H1 (cell line): ENCODE results near the gene SMARCB1. TPM values are rescaled to one million over a fixed set of nuclear protein-coding genes. Genes with fewer than 3 reads are reported as not detected.
A peak's percentile ranks its signal among the peaks of the same experiment; 100 is the strongest.

ENCODE experiments used
- CTCF ChIA-PET: fragments of 300-600 bp; sonication (Branson Sonifier 250); formaldehyde crosslinking; loops from one replicate; lab custom pipeline; 2021; ENCODE audit not compliant: partially characterized antibody; lab: Charles Lee
- POLR2A ChIA-PET: fragments of 300-600 bp; sonication (Branson Sonifier 250); formaldehyde crosslinking; loops from one replicate; lab custom pipeline; 2021; ENCODE audit warnings: inconsistent platforms; ENCODE audit not compliant: partially characterized antibody; lab: Charles Lee
- DNase-seq, 2 experiments: peaks; one replicate each; pipeline versions ENCODE4 v3.0.0 to v3.0.0-alpha.2; 2010 to 2022; ENCODE audit warnings: low spot score in 2 of 2, low read depth in 1 of 2, mixed read lengths in 1 of 2
- FAIRE-seq: peaks from 2 replicates; lab custom pipeline; 2011; peaks lifted over from hg19 to GRCh38; lab: Jason Lieb, UNC
- H2AFZ ChIP-seq: 2 replicates; pipeline ENCODE4 v1.8.1; 2012; ENCODE audit warnings: low read length, inconsistent platforms
- H2AK5ac ChIP-seq: 2 replicates; pipeline ENCODE4 v1.6.1; 2013; ENCODE audit warnings: low read depth, low read length
- H2BK120ac ChIP-seq: replicated peaks from 2 replicates; pipeline ENCODE3; 2013; ENCODE audit warnings: low read depth, low read length, inconsistent platforms
- H2BK12ac ChIP-seq: 2 replicates; pipeline ENCODE4 v1.6.1; 2013; ENCODE audit warnings: low read depth, low read length
- H2BK15ac ChIP-seq: 2 replicates; pipeline ENCODE4 v1.6.1; 2013; ENCODE audit warnings: low read length
- H2BK20ac ChIP-seq: 2 replicates; pipeline ENCODE4 v1.6.1; 2013; ENCODE audit warnings: low read length
- H2BK5ac ChIP-seq: 2 replicates; pipeline ENCODE4 v1.6.1; 2013; ENCODE audit warnings: low read depth, low read length
- H3K14ac ChIP-seq: 2 replicates; pipeline ENCODE4 v1.6.1; 2013; ENCODE audit warnings: inconsistent platforms; ENCODE audit not compliant: insufficient read length
- H3K18ac ChIP-seq: 2 replicates; pipeline ENCODE4 v1.6.1; 2013; ENCODE audit warnings: low read length; ENCODE audit errors: extremely low read depth
- H3K23ac ChIP-seq: 2 replicates; pipeline ENCODE4 v1.6.1; 2013; ENCODE audit warnings: inconsistent platforms; ENCODE audit not compliant: insufficient read length
- H3K23me2 ChIP-seq: 2 replicates; pipeline ENCODE4 v1.6.1; 2013; ENCODE audit warnings: low read depth, low read length
- H3K27ac ChIP-seq: 2 replicates; pipeline ENCODE4 v1.6.1; 2011; ENCODE audit warnings: low read depth, low read length, inconsistent platforms
- H3K27me3 ChIP-seq, 4 experiments: replicated peaks in 1 of 4; 1 replicate in 1 of 4; 2 replicates in 3 of 4; pipeline versions ENCODE4 v1.6.1 to v1.8.1; 2011 to 2013; ENCODE audit warnings: low read length in 3 of 4, mild to moderate bottlenecking in 3 of 4, inconsistent platforms in 2 of 4, mixed read lengths in 2 of 4, moderate library complexity in 1 of 4; ENCODE audit not compliant: control insufficient read depth in 3 of 4, insufficient read depth in 3 of 4; ENCODE audit errors: extremely low read depth in 1 of 4
- H3K36me3 ChIP-seq, 4 experiments: 2 replicates each; pipeline versions ENCODE4 v1.6.1 to v1.8.1; 2011 to 2013; ENCODE audit warnings: mild to moderate bottlenecking in 4 of 4, low read length in 3 of 4, moderate library complexity in 2 of 4, control low read depth in 1 of 4, inconsistent platforms in 1 of 4; ENCODE audit not compliant: insufficient read depth in 4 of 4, control insufficient read depth in 2 of 4
- H3K4ac ChIP-seq: replicated peaks from 2 replicates; pipeline ENCODE3; 2013; ENCODE audit warnings: low read length, low read depth, mixed read lengths, inconsistent platforms; ENCODE audit not compliant: insufficient read length
- H3K4me1 ChIP-seq, 4 experiments: replicated peaks in 1 of 4; 1 replicate in 1 of 4; 2 replicates in 3 of 4; pipeline versions ENCODE4 v1.6.1 to v1.8.1; 2011 to 2013; ENCODE audit warnings: low read length in 3 of 4, inconsistent platforms in 2 of 4, mixed read lengths in 1 of 4; ENCODE audit not compliant: insufficient read depth in 4 of 4, control insufficient read depth in 3 of 4
- H3K4me2 ChIP-seq, 2 experiments: 2 replicates each; pipeline versions ENCODE4 v1.6.1 to v1.8.1; 2011 to 2013; ENCODE audit warnings: low read depth in 2 of 2, low read length in 2 of 2, control low read depth in 1 of 2, inconsistent platforms in 1 of 2, mild to moderate bottlenecking in 1 of 2; ENCODE audit not compliant: insufficient read depth in 1 of 2
- H3K4me3 ChIP-seq, 4 experiments: fragments of 200-600, 300-600 bp in 1 of 4; sonication (generic), shearing (Covaris generic), sonication (Bioruptor Twin) in 1 of 4; 2 replicates each; pipeline versions ENCODE4 v1.5.1 to v1.8.1; 2011 to 2016; ENCODE audit warnings: low read length in 4 of 4, low read depth in 3 of 4, control low read depth in 2 of 4, inconsistent platforms in 2 of 4, mild to moderate bottlenecking in 2 of 4, mixed read lengths in 1 of 4, moderate library complexity in 1 of 4; ENCODE audit not compliant: insufficient read depth in 2 of 4; ENCODE audit errors: extremely low read depth in 1 of 4
- H3K56ac ChIP-seq: replicated peaks from 2 replicates; pipeline ENCODE3; 2013; ENCODE audit warnings: low read depth, mild to moderate bottlenecking, mixed read lengths, low read length, inconsistent platforms; ENCODE audit not compliant: insufficient read length
- H3K79me1 ChIP-seq: 2 replicates; pipeline ENCODE4 v1.6.1; 2013; ENCODE audit warnings: low read depth, low read length, control low read depth
- H3K79me2 ChIP-seq, 2 experiments: 2 replicates each; pipeline versions ENCODE4 v1.6.1 to v1.8.1; 2012 to 2013; ENCODE audit warnings: low read length in 2 of 2, mild to moderate bottlenecking in 2 of 2, inconsistent platforms in 1 of 2; ENCODE audit not compliant: insufficient read depth in 2 of 2, control insufficient read depth in 1 of 2
- H3K9ac ChIP-seq, 4 experiments: replicated peaks in 1 of 4; 1 replicate in 1 of 4; 2 replicates in 3 of 4; pipeline versions ENCODE4 v1.6.1 to v1.8.1; 2011 to 2013; ENCODE audit warnings: low read depth in 3 of 4, low read length in 3 of 4, control low read depth in 2 of 4, mild to moderate bottlenecking in 2 of 4, moderate library complexity in 2 of 4, inconsistent platforms in 1 of 4; ENCODE audit errors: extremely low read depth in 1 of 4
- H3K9me3 ChIP-seq, 2 experiments: 2 replicates each; pipeline versions ENCODE4 v1.6.1 to v1.8.1; 2012 to 2013; ENCODE audit warnings: mild to moderate bottlenecking in 2 of 2, moderate library complexity in 2 of 2, control low read depth in 1 of 2, inconsistent platforms in 1 of 2, low read depth in 1 of 2, low read length in 1 of 2, mixed read lengths in 1 of 2; ENCODE audit not compliant: insufficient read depth in 2 of 2
- H4K20me1 ChIP-seq, 2 experiments: replicated peaks in 1 of 2; 2 replicates each; pipeline versions ENCODE3 to v1.8.1; 2011 to 2013; ENCODE audit warnings: inconsistent platforms in 2 of 2, low read length in 2 of 2, mild to moderate bottlenecking in 1 of 2; ENCODE audit not compliant: insufficient read depth in 2 of 2, control insufficient read depth in 1 of 2
- H4K5ac ChIP-seq: 2 replicates; pipeline ENCODE4 v1.6.1; 2013; ENCODE audit warnings: low read length, low read depth, mixed read lengths, inconsistent platforms; ENCODE audit not compliant: insufficient read length
- H4K8ac ChIP-seq: 2 replicates; pipeline ENCODE4 v1.8.0; 2013; ENCODE audit warnings: mild to moderate bottlenecking, moderate library complexity, low read length, inconsistent platforms; ENCODE audit not compliant: insufficient read depth; ENCODE audit errors: extremely low read depth
- H4K91ac ChIP-seq: replicated peaks from 2 replicates; pipeline ENCODE3; 2013; ENCODE audit warnings: low read length, mixed read lengths, inconsistent platforms; ENCODE audit not compliant: insufficient read length
- EGR1 ChIP-seq: IDR thresholded peaks from 2 replicates; pipeline ENCODE4 v1.6.1; 2011; ENCODE audit warnings: low read depth, low read length, borderline replicate concordance
- RAD21 ChIP-seq, 2 experiments: IDR thresholded peaks in 1 of 2; conservative IDR thresholded peaks in 1 of 2; 2 replicates each; pipeline ENCODE4 v1.6.1; 2011; ENCODE audit warnings: low read depth in 2 of 2, low read length in 2 of 2, improper control_type of control experiment in 1 of 2, inconsistent platforms in 1 of 2, mild to moderate bottlenecking in 1 of 2, moderate library complexity in 1 of 2
- WGBS, 2 experiments: shearing (Covaris generic) in 1 of 2; methylation state at CpG; one replicate each; pipeline versions ENCODE4 v1.1.6 to v1.1.7; 2013 to 2015; ENCODE audit warnings: low lambda C conversion rate in 2 of 2, mixed read lengths in 2 of 2, inconsistent platforms in 1 of 2, low coverage in 1 of 2, missing lambda C conversion rate in 1 of 2; ENCODE audit not compliant: insufficient replicate concordance in 2 of 2, insufficient coverage in 1 of 2, insufficient read length in 1 of 2; ENCODE audit errors: extremely low coverage in 1 of 2, missing lambda C conversion rate in 1 of 2; 5-methylcytosine and 5-hydroxymethylcytosine counted together
- polyA plus RNA-seq, 7 experiments: library from polyadenylated mRNA; depleted of rRNA in 3 of 7; stranded (reverse) in 5 of 7; unstranded in 2 of 7; fragments of >200 nt in 5 of 7; fragments of 200-250 nt in 2 of 7; gene quantifications; 1 replicate in 5 of 7; 2 replicates in 1 of 7; 4 replicates in 1 of 7; pipeline versions ENCODE4 v1.2.1 to v1.2.3, GENCODE V29; 2011 to 2013; ENCODE audit warnings: missing spikeins in 2 of 7, mixed read lengths in 2 of 7
- total RNA-seq: library from RNA; stranded (reverse); fragmentation: NEBNext Ultra II Directional; extraction: Animal tissue kit (Norgen Biotek cat#: 25700); gene quantifications from 2 replicates; pipeline ENCODE4 v1.2.1, GENCODE V29; 2021
- TF ChIP-seq, protein P1 (sequence below), 3 experiments: IDR thresholded peaks; 1 replicate in 2 of 3; 2 replicates in 1 of 3; pipeline versions ENCODE4 v1.5.1 to v1.6.1; 2011; ENCODE audit warnings: low read length in 3 of 3, mild to moderate bottlenecking in 3 of 3, inconsistent platforms in 2 of 3, low read depth in 1 of 3, moderate library complexity in 1 of 3; ENCODE audit not compliant: insufficient read depth in 1 of 3; ENCODE audit errors: control extremely low read depth in 1 of 3

The SMARCB1 gene
- total and polyA plus RNA-seq, 2 of the 8 experiments (the other 6 are each of a cell fraction or from before 2014, with no cell fraction given): 116 to 145 TPM

DNA sequence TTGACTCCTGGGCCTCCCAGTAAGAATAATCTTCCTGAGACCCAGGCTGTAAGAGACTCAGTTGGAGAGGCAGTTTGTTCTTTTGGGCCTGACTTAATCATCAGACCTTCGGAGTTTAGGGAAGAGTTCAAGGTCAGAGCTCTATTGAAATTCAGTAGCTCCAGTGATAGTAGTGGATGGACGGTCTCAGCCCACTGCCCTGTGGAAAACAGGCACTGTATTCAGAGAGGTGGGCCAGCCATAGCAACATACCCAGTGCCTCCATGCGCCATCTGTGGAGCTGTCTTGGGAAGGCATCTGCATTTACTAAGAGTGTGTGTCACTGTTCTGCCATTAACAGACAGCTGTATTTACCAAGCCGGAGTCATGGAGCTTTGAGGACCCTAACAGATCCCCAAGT is 2.9 kb downstream of the SMARCB1 start:
- Histone ChIP-seq H2BK15ac (no peak overlapping the region), H3K4ac (no peak overlapping the region), H2BK20ac (no peak overlapping the region), H3K56ac (no peak overlapping the region), H3K23me2 (peaks cover 3% of the 10 kb centered on the region; the same call in 1 of the 2 replicates), H4K91ac (no peak overlapping the region), H3K36me3 (peaks cover 9 to 18% (median 11%) of the 10 kb centered on the region in 4 experiments; a peak in 7 of 8 replicates), H3K79me2 (peaks cover 22 to 56% of the 10 kb centered on the region in 2 experiments), H2BK5ac (no peak overlapping the region), H4K20me1 (peaks cover 4 to 24% of the 10 kb centered on the region in 2 experiments), H3K27me3 (no peaks in the 10 kb centered on the region), H3K79me1 (peaks cover 3% of the 10 kb centered on the region; the same call in 1 of the 2 replicates), H3K14ac (no peak overlapping the region), H3K4me1 (peaks cover 0 to 10% (median 4%) of the 10 kb centered on the region in 4 experiments; a peak in 6 of 7 replicates), H3K27ac (no peak overlapping the region), H3K23ac (no peak overlapping the region), H2BK12ac (no peak overlapping the region), H4K5ac (no peak overlapping the region), H2AK5ac (no peak overlapping the region), H2BK120ac (no peak overlapping the region), H2AFZ (no peak overlapping the region), H4K8ac (no peak overlapping the region), H3K4me3 (no peak overlapping the region), H3K9ac (no peak overlapping the region), H3K9me3 (no peaks in the 10 kb centered on the region), H3K18ac (no peak overlapping the region), H3K4me2 (peak overlapping the region in 1 of 2 experiments; percentile 64; a peak in 1 of 4 replicates)
- DNase-seq (no peak), FAIRE-seq (no peak)
- POLR2A ChIA-PET: interaction anchor here (0.8 to 4.4 kb wide), 10 partner anchors 12 to 68 kb away, joined by 3 to 19 read pairs (median 3); partner anchors contain the start of genes CHCHD10 and SLC2A11
- TF ChIP-seq, protein P1, sequence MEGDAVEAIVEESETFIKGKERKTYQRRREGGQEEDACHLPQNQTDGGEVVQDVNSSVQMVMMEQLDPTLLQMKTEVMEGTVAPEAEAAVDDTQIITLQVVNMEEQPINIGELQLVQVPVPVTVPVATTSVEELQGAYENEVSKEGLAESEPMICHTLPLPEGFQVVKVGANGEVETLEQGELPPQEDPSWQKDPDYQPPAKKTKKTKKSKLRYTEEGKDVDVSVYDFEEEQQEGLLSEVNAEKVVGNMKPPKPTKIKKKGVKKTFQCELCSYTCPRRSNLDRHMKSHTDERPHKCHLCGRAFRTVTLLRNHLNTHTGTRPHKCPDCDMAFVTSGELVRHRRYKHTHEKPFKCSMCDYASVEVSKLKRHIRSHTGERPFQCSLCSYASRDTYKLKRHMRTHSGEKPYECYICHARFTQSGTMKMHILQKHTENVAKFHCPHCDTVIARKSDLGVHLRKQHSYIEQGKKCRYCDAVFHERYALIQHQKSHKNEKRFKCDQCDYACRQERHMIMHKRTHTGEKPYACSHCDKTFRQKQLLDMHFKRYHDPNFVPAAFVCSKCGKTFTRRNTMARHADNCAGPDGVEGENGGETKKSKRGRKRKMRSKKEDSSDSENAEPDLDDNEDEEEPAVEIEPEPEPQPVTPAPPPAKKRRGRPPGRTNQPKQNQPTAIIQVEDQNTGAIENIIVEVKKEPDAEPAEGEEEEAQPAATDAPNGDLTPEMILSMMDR (IDR thresholded peaks at IDR 0.05; ENCODE audit: control extremely low read depth in 1 of 3, insufficient read depth in 1 of 3, low read depth in 1 of 3, low read length in 3 of 3): peak; percentile 2 to 37 (median 35); a peak in 2 of 4 replicates
- TF ChIP-seq RAD21 (IDR thresholded peaks at IDR 0.05 in 1 of 2, conservative IDR thresholded peaks at IDR 0.05 in 1 of 2; ENCODE audit: low read depth in 2 of 2, low read length in 2 of 2) (peak; percentile 22 to 29; a peak in 2 of 4 replicates), EGR1 (no peak)
- CTCF ChIA-PET: interaction anchor here (0.5 to 6.4 kb wide), 10 partner anchors 13 to 1647 kb away, joined by 3 to 47 read pairs (median 4); partner anchors contain the start of genes CHCHD10, MIF and MMP11
- whole genome bisulfite sequencing, 2 experiments: 87% methylated on average over 4 of the region's 4 CpGs; no CpG with 5 or more reads in 1 of the 2 experiments
